Stimulated activated CD8-positive, alpha-beta memory T cell treated with anti-CD3 and anti-CD28 coated beads, Interleukin-2, amount 100 ng/mL, for 48 hours (primary cell): Measurements from ENCODE around the gene PIEZO2.

ENCODE experiments used
- DNase-seq, 2 donors: peaks; one replicate each; pipeline ENCODE4 v3.0.0-alpha.2; 2020; ENCODE audit warnings: low read depth in 2 of 2

PIEZO2 gene

GRCh38 chr18:11064727-11065460, 84.5 kb downstream of the PIEZO2 start:
- no peak for DNase-seq

- DNase-seq, result no peak
Measured at GRCh38 chr18:11064106-11064505, 85.3 kb downstream of the PIEZO2 start.

- no peak for DNase-seq
Measured at GRCh38 chr18:11055721-11056120, 93.6 kb downstream of the PIEZO2 start.

GRCh38 chr18:11054497-11054896, 94.9 kb downstream of the PIEZO2 start:
- no peak for DNase-seq

GRCh38 chr18:11053293-11053692, 96.1 kb downstream of the PIEZO2 start:
- no peak for DNase-seq

- DNase-seq, result no peak
Measured at GRCh38 chr18:11052800-11053199, 96.6 kb downstream of the PIEZO2 start.

GRCh38 chr18:11051462-11051861, 97.9 kb downstream of the PIEZO2 start:
- no peak for DNase-seq

GRCh38 chr18:11050966-11051365, 98.4 kb downstream of the PIEZO2 start:
- DNase-seq, result no peak

- no peak for DNase-seq
Measured at GRCh38 chr18:11047817-11048216, 101.6 kb downstream of the PIEZO2 start.

GRCh38 chr18:11047156-11047555, 102.2 kb downstream of the PIEZO2 start:
- no peak for DNase-seq

- DNase-seq, result no peak
Measured at GRCh38 chr18:11046140-11046539, 103.2 kb downstream of the PIEZO2 start.

- DNase-seq, result no peak
Measured at GRCh38 chr18:11043694-11044093, 105.7 kb downstream of the PIEZO2 start.

GRCh38 chr18:11042247-11042646, 107.1 kb downstream of the PIEZO2 start:
- DNase-seq, result no peak

- no peak for DNase-seq
Measured at GRCh38 chr18:11040823-11041656, 108.3 kb downstream of the PIEZO2 start.

GRCh38 chr18:11040359-11040758, 109.0 kb downstream of the PIEZO2 start:
- DNase-seq, result no peak

GRCh38 chr18:11037533-11038240, 111.7 kb downstream of the PIEZO2 start:
- DNase-seq, result no peak

- DNase-seq, result no peak
Measured at GRCh38 chr18:11035814-11036495, 113.4 kb downstream of the PIEZO2 start.

GRCh38 chr18:11035376-11035775, 114.0 kb downstream of the PIEZO2 start:
- DNase-seq, result no peak

GRCh38 chr18:11034884-11035283, 114.5 kb downstream of the PIEZO2 start:
- DNase-seq, result no peak

- no peak for DNase-seq
Measured at GRCh38 chr18:11033503-11033902, 115.9 kb downstream of the PIEZO2 start.

GRCh38 chr18:11031966-11032365, 117.4 kb downstream of the PIEZO2 start:
- no peak for DNase-seq

GRCh38 chr18:11029021-11029420, 120.3 kb downstream of the PIEZO2 start:
- DNase-seq, result no peak
